HG03378 (cell line): ENCODE measurements around the gene ZNF683.
"Not testable (repeated sequence)": the region's sequence is repeated elsewhere in the genome, so short reads cannot be mapped to it uniquely, and the experiment has no call there.

Source experiments
- ATAC-seq: cut with Tn5 transposase; IDR thresholded peaks from one replicate; pipeline ENCODE4 v1.9.1; 2021; ENCODE audit warnings: mild to moderate bottlenecking, moderate library complexity; ENCODE audit not compliant: unreplicated experiment

Gene ZNF683

GRCh38 chr1:26387447-26387846 lies 14.9 kb upstream of the ZNF683 start:
- no peak for ATAC-seq

DNA sequence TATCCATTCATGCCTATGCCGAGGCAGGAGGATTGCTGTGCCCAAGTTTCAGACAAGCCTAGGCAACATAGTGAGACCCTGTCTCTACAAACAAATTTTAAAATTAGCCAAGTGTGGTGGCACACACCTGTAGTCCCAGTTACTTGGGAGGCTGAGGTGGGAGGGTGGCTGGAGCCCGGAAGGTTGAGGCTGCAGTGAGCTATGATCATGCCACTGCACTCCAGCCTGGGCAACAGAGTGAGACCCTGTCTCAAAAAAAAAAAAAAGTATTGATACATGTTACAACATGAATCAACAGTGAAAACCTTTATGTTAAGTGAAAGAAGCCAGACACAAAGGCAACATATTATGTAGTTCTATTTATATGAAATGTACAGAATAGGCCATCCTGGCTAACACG lies 12.5 kb upstream of the ZNF683 start:
- not testable (repeated sequence) for ATAC-seq

- ATAC-seq: no peak
These were observed 11.5 kb upstream of the ZNF683 start for GRCh38 chr1:26384076-26384475.

DNA sequence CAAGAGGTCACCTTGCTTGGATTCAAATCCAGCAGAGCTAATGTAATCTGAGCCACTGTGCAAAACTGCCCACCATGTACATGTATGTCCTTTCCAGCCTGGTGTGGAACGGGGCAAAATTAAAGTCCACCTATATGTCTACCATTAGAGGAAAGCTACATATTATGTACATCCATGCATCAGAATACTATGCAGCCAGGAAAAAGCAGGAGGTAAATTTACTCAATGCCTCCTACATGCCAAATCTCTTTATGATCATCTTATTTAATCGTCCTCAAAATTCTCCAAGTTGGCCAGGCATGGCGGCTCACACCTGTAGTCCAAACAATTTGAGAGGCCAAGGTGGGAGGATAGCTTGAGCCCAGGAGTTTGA lies 6.3 kb upstream of the ZNF683 start:
- no peak for ATAC-seq

DNA sequence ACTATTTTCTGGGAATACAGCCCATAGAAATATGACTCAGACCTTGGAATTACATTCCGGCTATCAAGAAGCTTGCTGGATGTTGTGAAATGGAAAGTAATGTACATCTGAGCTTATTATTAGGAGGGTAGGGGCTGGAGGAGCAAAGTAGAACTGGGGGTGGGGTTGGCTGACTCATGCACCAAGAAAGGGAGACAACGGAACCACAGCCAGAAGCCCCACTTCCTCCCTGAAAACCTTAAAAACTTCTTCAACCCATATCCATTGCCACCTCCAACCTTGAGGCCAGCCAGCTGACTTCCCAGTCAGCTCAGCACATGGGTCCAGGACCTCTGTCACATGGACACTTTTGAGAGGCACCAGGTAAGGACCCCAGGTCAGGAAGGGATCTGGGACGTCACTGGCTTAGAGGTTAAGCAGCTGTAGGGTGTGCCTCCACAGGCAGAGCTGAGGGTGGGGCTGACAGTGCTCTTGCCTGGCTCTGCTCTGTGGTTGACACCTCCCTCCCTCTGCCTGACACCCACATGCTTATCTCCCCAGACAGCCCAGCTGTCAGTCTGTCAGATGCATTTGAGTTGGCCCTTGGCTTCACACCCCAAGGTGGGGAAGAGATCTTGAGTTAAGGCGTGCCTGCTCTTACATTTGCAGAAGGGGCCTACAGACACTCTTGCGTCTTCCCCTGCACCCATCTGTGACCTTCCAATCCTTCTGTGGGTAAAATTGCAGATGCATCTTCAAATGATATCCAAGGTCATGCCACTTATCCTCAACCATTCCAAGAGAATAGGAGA lies 5.7 kb upstream of the ZNF683 start:
- ATAC-seq: peak; percentile 80

DNA sequence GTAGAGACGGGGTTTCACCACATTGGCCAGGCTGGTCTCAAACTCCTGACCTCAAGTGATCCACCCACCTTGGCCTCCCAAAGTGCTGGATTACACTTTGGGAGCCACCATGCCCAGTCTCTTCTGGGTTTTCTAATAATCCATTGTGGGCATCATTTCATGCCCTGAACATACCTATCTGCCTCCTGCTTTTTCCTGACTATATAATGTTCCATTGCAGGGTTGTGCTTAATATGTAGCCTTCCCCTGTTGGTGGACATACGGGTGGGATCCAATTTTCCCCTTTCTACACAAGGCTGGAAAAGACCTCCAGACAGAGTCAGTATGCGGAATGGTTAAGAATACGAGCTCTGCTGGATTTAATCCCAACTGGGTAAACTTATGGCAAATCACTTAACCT lies 3.5 kb upstream of the ZNF683 start:
- ATAC-seq: no peak

GRCh38 chr1:26375081-26375480 lies 2.5 kb upstream of the ZNF683 start:
- no peak for ATAC-seq

GRCh38 chr1:26374361-26374760 lies 1.8 kb upstream of the ZNF683 start:
- not testable (repeated sequence) for ATAC-seq

GRCh38 chr1:26373789-26374188 lies 1.2 kb upstream of the ZNF683 start:
- no peak for ATAC-seq

GRCh38 chr1:26373281-26373680 lies 731 bp upstream of the ZNF683 start:
- ATAC-seq: no peak

DNA sequence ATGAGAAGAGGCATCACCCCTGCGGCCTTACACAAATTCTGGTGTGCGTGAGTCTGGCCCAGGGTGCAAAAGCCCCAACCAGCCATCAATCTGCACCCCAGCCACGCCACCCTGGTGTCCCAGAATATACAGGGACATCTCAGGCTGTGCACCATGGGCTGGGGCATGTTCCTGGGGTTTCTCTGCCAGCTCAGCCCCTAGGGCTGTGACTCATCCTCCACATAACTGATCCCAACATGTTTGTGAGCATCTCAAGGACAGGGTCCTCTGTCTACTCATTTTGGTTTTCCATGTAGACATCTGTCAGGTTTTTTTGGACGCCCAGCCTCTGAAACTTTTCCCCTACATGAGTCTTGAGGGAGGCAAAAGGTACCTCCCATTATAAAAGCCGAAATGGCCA lies 511 bp downstream of the ZNF683 start:
- no peak for ATAC-seq

- no peak for ATAC-seq
These were observed 1.8 kb downstream of the ZNF683 start for GRCh38 chr1:26370591-26371382.

DNA sequence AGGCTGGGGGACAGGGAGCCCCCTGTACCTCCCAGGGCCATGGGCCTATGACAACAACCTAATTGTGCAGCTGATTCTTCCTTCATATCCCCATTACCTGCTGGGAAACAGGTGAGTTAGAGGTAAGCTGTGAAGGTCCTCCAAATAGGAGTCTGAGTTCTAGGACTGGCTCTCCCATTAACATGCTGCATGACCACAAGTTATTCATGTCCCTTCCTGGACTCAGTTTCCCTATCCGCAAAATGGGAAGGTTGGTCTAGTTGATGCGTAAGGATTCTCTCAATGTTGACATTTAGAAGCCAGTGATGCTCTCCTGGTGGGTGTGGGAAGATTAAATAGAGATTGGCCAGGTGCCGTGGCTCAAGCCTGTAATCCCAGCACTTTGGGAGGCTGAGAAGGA lies 4.1 kb downstream of the ZNF683 start:
- no peak for ATAC-seq

- ATAC-seq: no peak
These were observed 4.5 kb downstream of the ZNF683 start for GRCh38 chr1:26368006-26368405.

GRCh38 chr1:26367441-26367840 lies 5.1 kb downstream of the ZNF683 start:
- ATAC-seq: no peak

DNA sequence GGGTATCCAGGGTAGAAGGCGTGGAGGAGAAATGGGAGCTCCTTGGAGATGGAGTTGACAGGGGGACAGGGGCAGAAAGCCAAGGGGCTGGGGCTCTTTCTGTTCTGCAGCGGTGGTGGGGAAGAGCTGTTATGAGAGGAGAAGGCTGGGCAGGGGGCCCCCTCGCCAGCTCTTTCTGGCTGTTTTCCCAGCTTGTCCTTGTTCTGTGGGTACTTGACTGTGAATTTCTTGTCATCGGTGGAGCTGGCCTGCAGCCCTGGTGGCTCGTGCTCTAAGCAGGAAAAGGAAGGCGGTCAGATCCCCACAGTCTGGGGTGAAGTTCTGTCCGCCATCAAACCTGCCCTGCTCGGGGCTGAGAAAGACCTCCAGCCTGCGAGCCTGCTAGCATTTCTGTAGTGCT lies 7.6 kb downstream of the ZNF683 start:
- no peak for ATAC-seq

- no peak for ATAC-seq
These were observed 8.8 kb downstream of the ZNF683 start for GRCh38 chr1:26363549-26364448.

GRCh38 chr1:26362331-26362730 lies 10.2 kb downstream of the ZNF683 start:
- ATAC-seq: no peak

- no peak for ATAC-seq
These were observed 10.9 kb downstream of the ZNF683 start for GRCh38 chr1:26361605-26362122.

DNA sequence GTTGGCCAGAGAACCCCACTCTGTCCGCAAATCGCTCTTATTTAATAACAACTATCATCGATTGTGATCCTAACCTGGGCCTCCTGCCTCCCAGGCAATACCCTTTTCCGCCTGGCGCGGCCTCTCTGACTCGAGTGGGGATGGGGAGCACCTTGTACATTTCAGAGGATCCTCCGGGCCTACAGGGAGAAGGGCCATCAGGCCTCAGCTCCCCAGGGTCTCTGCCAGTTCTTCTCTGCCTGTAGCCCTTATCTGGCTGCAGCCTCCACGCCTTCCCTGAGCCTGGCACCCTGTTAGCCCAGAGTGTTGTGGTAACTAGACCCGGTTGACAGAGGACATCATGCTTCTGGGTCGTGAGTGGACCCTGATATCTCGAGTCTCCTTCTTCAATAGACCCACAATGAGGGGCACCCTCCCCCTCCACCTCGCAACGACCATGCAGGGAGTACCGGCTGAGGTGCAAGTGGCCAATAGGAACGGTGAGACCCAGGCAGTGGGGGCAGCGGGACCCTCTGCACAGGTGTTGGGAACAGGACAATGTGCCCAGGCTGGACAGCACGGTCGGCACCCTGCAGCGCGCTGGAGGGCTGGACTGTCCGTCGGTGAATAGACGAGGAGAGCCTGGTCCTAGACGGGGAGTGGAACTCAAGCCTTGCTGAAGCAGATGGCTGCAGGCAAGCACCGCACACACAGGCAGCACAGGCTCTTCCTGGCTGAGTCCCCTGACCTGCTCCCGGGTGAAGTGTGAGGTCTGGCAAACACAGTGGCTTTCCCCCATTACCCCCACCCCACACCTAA lies 11.5 kb downstream of the ZNF683 start:
- no peak for ATAC-seq
